Kidney (tissue), 14 donors: ENCODE measurements around the gene PEX5. TPM values are rescaled to one million over a fixed set of nuclear protein-coding genes. Genes with fewer than 3 reads are reported as not detected.

Source experiments
- DNase-seq, 5 donors: peaks; one replicate each; pipeline ENCODE4 v3.0.0-alpha.2; 2013 to 2020
- FAIRE-seq: peaks from 2 replicates; lab custom pipeline; 2012; peaks lifted over from hg19 to GRCh38; lab: Jason Lieb, UNC
- H3K27ac ChIP-seq, 2 donors: one replicate each; pipeline ENCODE4 v1.7.0; 2013; ENCODE audit warnings: low read depth in 2 of 2, low read length in 2 of 2, inconsistent platforms in 1 of 2
- H3K27me3 ChIP-seq: one replicate; pipeline ENCODE4 v1.7.1; 2013; ENCODE audit warnings: low read length, inconsistent platforms; ENCODE audit not compliant: control insufficient read depth, insufficient read depth
- H3K36me3 ChIP-seq, 3 donors: one replicate each; pipeline versions ENCODE4 v1.7.0 to v1.7.1; 2013; ENCODE audit warnings: low read length in 3 of 3, control low read depth in 1 of 3, inconsistent platforms in 1 of 3; ENCODE audit not compliant: insufficient read depth in 3 of 3, control insufficient read depth in 2 of 3
- H3K4me1 ChIP-seq, 3 donors: one replicate each; pipeline versions ENCODE4 v1.7.0 to v1.7.1; 2013; ENCODE audit warnings: low read length in 3 of 3, inconsistent platforms in 1 of 3, low read depth in 1 of 3; ENCODE audit not compliant: control insufficient read depth in 2 of 3, insufficient read depth in 2 of 3
- H3K4me3 ChIP-seq, 3 donors: one replicate each; pipeline versions ENCODE4 v1.7.0 to v1.8.1; 2013; ENCODE audit warnings: low read length in 3 of 3, control low read depth in 1 of 3, inconsistent platforms in 1 of 3
- H3K9ac ChIP-seq, 3 donors: one replicate each; pipeline versions ENCODE4 v1.7.0 to v1.7.1; 2013; ENCODE audit warnings: low read length in 3 of 3, control low read depth in 1 of 3, inconsistent platforms in 1 of 3
- H3K9me3 ChIP-seq, 3 donors: one replicate each; pipeline versions ENCODE4 v1.7.0 to v1.7.1; 2013; ENCODE audit warnings: low read length in 3 of 3, control low read depth in 1 of 3, inconsistent platforms in 1 of 3; ENCODE audit not compliant: control insufficient read depth in 2 of 3, insufficient read depth in 1 of 3
- CTCF ChIP-seq: IDR thresholded peaks from 3 replicates; pipeline ENCODE4 v1.5.1; 2012; ENCODE audit warnings: mild to moderate bottlenecking, moderate library complexity, borderline replicate concordance; ENCODE audit not compliant: insufficient read depth; ENCODE audit errors: extremely low read depth
- intact Hi-C: fragments of 100-400 bp; cut with DNase I; formaldehyde crosslinking; loops from one replicate; pipeline ENCODE4 v1.11.1; 2022
- polyA plus RNA-seq: library from polyadenylated mRNA; stranded (reverse); fragments of 350-450 nt; fragmentation: Illumina TruSeq; extraction: RNeasy Lipid Tissue Mini Kit (QIAGEN cat#74804); gene quantifications from one replicate; pipeline ENCODE4 v1.2.3, GENCODE V29; 2014; ENCODE audit warnings: low read depth, low replicate concordance; ENCODE audit not compliant: insufficient read depth
- total RNA-seq: library from RNA; stranded (reverse); fragmentation: NEBNext Ultra II Directional; extraction: Animal tissue kit (Norgen Biotek cat#: 25700); gene quantifications from one replicate; pipeline ENCODE4 v1.2.1, GENCODE V29; 2021
- donor health status: control.
- donor health status: control.
- donor health status: control.
- donor health status: control.
- donor health status: control.
- donor health status: DM: yes; HTN: yes; CAD: no.
- donor health status: Normal renal cell carcinoma (clear cell type).

PEX5 gene
- total and polyA plus RNA-seq, 2 donors from 2014 or later, result 30.8 to 42.3 TPM

GRCh38 chr12:7157391-7157790, 32.1 kb upstream of the PEX5 start:
- Histone ChIP-seq H3K9me3 (no peaks in the 10 kb centered on the region), H3K36me3 (peaks cover 0 to 19% (median 2%) of the 10 kb centered on the region in 3 donors), H3K27ac (no peak overlapping the region), H3K27me3 (no peaks in the 10 kb centered on the region), H3K4me3 (no peak overlapping the region), H3K4me1 (no peaks in the 10 kb centered on the region), H3K9ac (no peak overlapping the region)
- no peak for DNase-seq
- intact Hi-C loops, result no loop called here
- FAIRE-seq, result no peak
- TF ChIP-seq CTCF, result no peak

DNA sequence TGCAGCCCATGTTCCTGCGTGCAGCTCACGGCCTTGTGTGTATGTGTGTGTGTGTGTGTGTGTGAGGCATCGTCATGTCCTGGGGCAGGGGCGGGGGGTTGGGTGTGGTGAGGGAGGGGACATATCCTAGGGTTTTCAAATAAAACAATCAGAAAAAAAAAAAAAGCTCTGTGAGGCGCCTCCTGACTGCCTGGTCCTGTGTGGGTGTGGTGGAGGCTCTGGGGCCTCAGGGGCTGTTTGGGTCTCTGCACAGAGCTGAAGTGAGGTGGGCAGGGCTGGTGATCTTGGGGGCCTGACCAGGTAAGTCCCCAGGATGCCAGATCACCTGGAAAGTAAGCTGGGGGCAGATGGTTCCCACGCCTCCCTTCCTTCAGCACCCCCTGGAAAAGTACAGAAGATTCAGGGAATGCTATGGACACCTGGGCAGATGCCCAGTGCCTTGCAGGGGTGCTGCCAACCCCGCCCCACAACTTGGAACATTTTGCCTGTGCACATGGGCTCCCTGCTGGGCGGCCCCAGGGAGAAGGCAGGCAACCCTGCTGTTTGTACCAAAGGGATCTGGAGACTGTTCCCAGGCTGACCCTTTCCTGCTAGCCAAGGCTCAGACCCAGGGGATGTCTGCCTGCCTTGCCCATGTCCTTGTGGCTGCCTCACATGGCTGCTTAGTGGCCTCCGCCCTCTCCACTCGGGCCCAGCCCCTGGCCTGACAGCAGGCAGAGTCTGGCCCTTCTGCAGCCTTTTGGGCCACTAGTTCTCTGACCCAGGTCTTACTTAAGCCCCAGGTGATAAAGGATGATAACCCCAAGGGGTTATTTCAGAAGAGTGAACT, 30.5 kb upstream of the PEX5 start:
- DNase-seq (no peak), FAIRE-seq (no peak)
- Histone ChIP-seq H3K9ac (no peak overlapping the region), H3K27me3 (no peaks in the 10 kb centered on the region), H3K27ac (no peak overlapping the region), H3K4me3 (no peak overlapping the region), H3K36me3 (peaks cover 0 to 13% (median 0%) of the 10 kb centered on the region in 3 donors), H3K9me3 (no peaks in the 10 kb centered on the region), H3K4me1 (peaks cover 0 to 7% (median 3%) of the 10 kb centered on the region in 3 donors)
- no peak for TF ChIP-seq CTCF
- intact Hi-C loops, result no loop called here

DNA sequence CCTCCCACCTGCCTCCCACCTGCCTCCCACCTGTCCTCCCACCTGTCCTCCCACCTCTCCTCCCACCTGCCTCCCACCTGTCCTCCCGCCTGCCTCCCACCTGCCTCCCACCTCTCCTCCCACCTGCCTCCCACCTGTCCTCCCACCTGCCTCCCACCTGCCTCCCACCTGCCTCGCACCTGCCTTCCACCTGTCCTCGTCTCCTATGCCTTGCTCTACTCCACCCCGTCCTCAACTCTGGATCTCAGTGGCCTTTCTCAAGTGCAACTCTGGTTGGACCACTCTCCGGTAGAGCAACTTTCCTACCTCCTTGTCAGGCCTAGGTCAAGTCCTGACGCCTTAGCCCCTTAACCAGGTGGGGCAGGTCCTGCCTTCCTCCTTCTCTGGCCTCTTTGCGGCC, 29.3 kb upstream of the PEX5 start:
- Histone ChIP-seq H3K9ac (no peak overlapping the region), H3K4me3 (no peak overlapping the region), H3K4me1 (peaks cover 0 to 7% (median 3%) of the 10 kb centered on the region in 3 donors), H3K9me3 (no peaks in the 10 kb centered on the region), H3K36me3 (peaks cover 0 to 5% (median 0%) of the 10 kb centered on the region in 3 donors), H3K27ac (no peak overlapping the region), H3K27me3 (no peaks in the 10 kb centered on the region)
- intact Hi-C loops, result no loop called here
- no peak for TF ChIP-seq CTCF
- DNase-seq (no peak), FAIRE-seq (no peak)
